IMR-90 (cell line): ENCODE data around the gene FRY. TPM values are rescaled to one million over a fixed set of nuclear protein-coding genes. Genes with fewer than 3 reads are reported as not detected.

ENCODE experiments used
- ATAC-seq: fragments of 200-7000 bp; cut with Tn5 transposase; 2 replicates; pipeline ENCODE4 v1.9.1; 2020; ENCODE audit warnings: low read depth, mild to moderate bottlenecking, moderate library complexity
- BruUV-seq: library from RNA; stranded (reverse); fragments of 400-500 nt; replicated peaks from 2 replicates; lab custom pipeline; 2021; lab: Mats Ljungman, UMichigan
- CTCF ChIA-PET: fragments of 300-600 bp; formaldehyde crosslinking; extraction: SDS; loops from one replicate; lab custom pipeline; 2021; ENCODE audit warnings: antibody characterized with exemption; lab: Yijun Ruan, JAX
- POLR2A ChIA-PET: fragments of 300-600 bp; sonication (Branson Sonifier 250); formaldehyde crosslinking; loops from one replicate; lab custom pipeline; 2022; ENCODE audit warnings: antibody characterized with exemption; ENCODE audit not compliant: unreplicated experiment; lab: Charles Lee
- DNase-seq: peaks from one replicate; pipeline ENCODE4 v3.0.0; 2013
- H2AFZ ChIP-seq: replicated peaks from 2 replicates; pipeline ENCODE3; 2013; ENCODE audit warnings: low read length, mild to moderate bottlenecking; ENCODE audit not compliant: poor library complexity
- H2AK5ac ChIP-seq: 2 replicates; pipeline ENCODE4 v1.6.1; 2013; ENCODE audit warnings: low read depth, low read length, inconsistent platforms
- H2AK9ac ChIP-seq: replicated peaks from 2 replicates; pipeline ENCODE3; 2013; ENCODE audit warnings: mild to moderate bottlenecking, low read depth, low read length, moderate library complexity; ENCODE audit not compliant: poor library complexity
- H2BK120ac ChIP-seq: 2 replicates; pipeline ENCODE4 v1.6.1; 2013; ENCODE audit warnings: low read depth, low read length, inconsistent platforms
- H2BK15ac ChIP-seq: 3 replicates; pipeline ENCODE4 v1.6.1; 2013; ENCODE audit warnings: low read depth, low read length, inconsistent platforms
- H2BK20ac ChIP-seq: 2 replicates; pipeline ENCODE4 v1.6.1; 2013; ENCODE audit warnings: low read depth, mild to moderate bottlenecking, inconsistent platforms, low read length, moderate library complexity
- H2BK5ac ChIP-seq: 2 replicates; pipeline ENCODE4 v1.6.1; 2013; ENCODE audit warnings: mild to moderate bottlenecking, low read depth, low read length, inconsistent platforms; ENCODE audit not compliant: poor library complexity, severe bottlenecking
- H3K14ac ChIP-seq: replicated peaks from 2 replicates; pipeline ENCODE4 v1.6.1; 2013; ENCODE audit warnings: low read depth, low read length, inconsistent platforms
- H3K18ac ChIP-seq: 2 replicates; pipeline ENCODE4 v1.6.1; 2013; ENCODE audit warnings: low read depth, low read length, control low read depth
- H3K23ac ChIP-seq: 2 replicates; pipeline ENCODE4 v1.6.1; 2013; ENCODE audit warnings: low read depth, low read length, inconsistent platforms
- H3K27ac ChIP-seq: 2 replicates; pipeline ENCODE4 v1.5.1; 2013; ENCODE audit warnings: mild to moderate bottlenecking, control low read depth, low read length; ENCODE audit not compliant: insufficient read depth
- H3K27me3 ChIP-seq: 2 replicates; pipeline ENCODE4 v1.6.1; 2013; ENCODE audit warnings: low read length; ENCODE audit not compliant: control insufficient read depth, insufficient read depth
- H3K36me3 ChIP-seq: 2 replicates; pipeline ENCODE4 v1.6.1; 2013; ENCODE audit warnings: low read length, mixed read lengths; ENCODE audit not compliant: control insufficient read depth, insufficient read depth
- H3K4ac ChIP-seq: 2 replicates; pipeline ENCODE4 v1.6.1; 2013; ENCODE audit warnings: low read depth, low read length, inconsistent platforms
- H3K4me1 ChIP-seq: 2 replicates; pipeline ENCODE4 v1.6.1; 2013; ENCODE audit warnings: low read length, mixed read lengths; ENCODE audit not compliant: control insufficient read depth, insufficient read depth
- H3K4me2 ChIP-seq: 2 replicates; pipeline ENCODE4 v1.6.1; 2013; ENCODE audit warnings: low read depth, mild to moderate bottlenecking, control low read depth, low read length, moderate library complexity
- H3K4me3 ChIP-seq: 2 replicates; pipeline ENCODE4 v1.5.1; 2013; ENCODE audit warnings: low read depth, mild to moderate bottlenecking, control low read depth, low read length, moderate library complexity; ENCODE audit not compliant: insufficient read depth
- H3K56ac ChIP-seq: 2 replicates; pipeline ENCODE4 v1.6.1; 2013; ENCODE audit warnings: low read length, inconsistent platforms; ENCODE audit not compliant: insufficient read depth; ENCODE audit errors: extremely low read depth
- H3K79me1 ChIP-seq, 2 experiments: 2 replicates each; pipeline ENCODE4 v1.6.1; 2013; ENCODE audit warnings: low read length in 2 of 2, inconsistent platforms in 1 of 2, low read depth in 1 of 2
- H3K9ac ChIP-seq: 2 replicates; pipeline ENCODE4 v1.6.1; 2013; ENCODE audit warnings: low read depth, low read length, control low read depth
- H3K9me1 ChIP-seq: 2 replicates; pipeline ENCODE4 v1.6.1; 2013; ENCODE audit warnings: low read length, inconsistent platforms; ENCODE audit not compliant: insufficient read depth
- H3K9me3 ChIP-seq: 2 replicates; pipeline ENCODE4 v1.6.1; 2013; ENCODE audit warnings: low read length; ENCODE audit not compliant: control insufficient read depth, insufficient read depth
- H4K20me1 ChIP-seq: 2 replicates; pipeline ENCODE4 v1.6.1; 2013; ENCODE audit warnings: low read length, inconsistent platforms; ENCODE audit not compliant: insufficient read depth
- H4K5ac ChIP-seq: 2 replicates; pipeline ENCODE4 v1.6.1; 2013; ENCODE audit warnings: mild to moderate bottlenecking, low read depth, low read length, control low read depth
- H4K8ac ChIP-seq, 2 experiments: 2 replicates each; pipeline ENCODE4 v1.6.1; 2013; ENCODE audit warnings: low read depth in 2 of 2, low read length in 2 of 2, control low read depth in 1 of 2, inconsistent platforms in 1 of 2
- H4K91ac ChIP-seq: 2 replicates; pipeline ENCODE4 v1.6.1; 2013; ENCODE audit warnings: low read depth, low read length, inconsistent platforms; ENCODE audit not compliant: insufficient read depth
- CEBPB ChIP-seq: IDR thresholded peaks from 2 replicates; pipeline ENCODE4 v1.6.1; 2012; ENCODE audit warnings: low read depth, low read length, improper control_type of control experiment
- MAFK ChIP-seq: IDR thresholded peaks from 2 replicates; pipeline ENCODE4 v1.6.1; 2012; ENCODE audit warnings: low read depth, low read length, improper control_type of control experiment
- MAZ ChIP-seq: IDR thresholded peaks from 2 replicates; pipeline ENCODE4 v1.6.1; 2012; ENCODE audit warnings: low read depth, mild to moderate bottlenecking, low read length, improper control_type of control experiment, moderate library complexity, borderline replicate concordance
- MXI1 ChIP-seq: IDR thresholded peaks from 2 replicates; pipeline ENCODE4 v1.6.1; 2012; ENCODE audit warnings: low read depth, mild to moderate bottlenecking, low read length, moderate library complexity, borderline replicate concordance
- POLR2A ChIP-seq: IDR thresholded peaks from 2 replicates; pipeline ENCODE4 v1.6.1; 2012; ENCODE audit warnings: mild to moderate bottlenecking, low read depth, low read length
- RAD21 ChIP-seq: IDR thresholded peaks from 2 replicates; pipeline ENCODE4 v1.6.1; 2012; ENCODE audit warnings: low read length, improper control_type of control experiment
- WGBS, 2 experiments: methylation state at CpG; one replicate each; pipeline versions ENCODE4 v1.1.5 to v1.1.7; 2013; ENCODE audit warnings: missing lambda C conversion rate in 2 of 2; ENCODE audit not compliant: insufficient read length in 1 of 2; ENCODE audit errors: extremely low coverage in 2 of 2; 5-methylcytosine and 5-hydroxymethylcytosine counted together
- dilution Hi-C: fragments of 300-500 bp; cut with HindIII; formaldehyde crosslinking; loops from one replicate; pipeline ENCODE4 v1.14.3; 2018; ENCODE audit warnings: low sequenced_read_pairs; ENCODE audit not compliant: unreplicated experiment
- in situ Hi-C: fragments of 300-500 bp; cut with MboI; formaldehyde crosslinking; loops from 3 replicates; pipeline ENCODE4 v1.14.3; 2019; ENCODE audit warnings: low sequenced_read_pairs, inconsistent platforms, mixed read lengths
- intact Hi-C: fragments of 100-400 bp; cut with micrococcal nuclease; formaldehyde crosslinking; loops from 2 replicates; pipeline ENCODE4 v1.10.0; 2022
- polyA plus RNA-seq, 3 experiments: library from polyadenylated mRNA; depleted of rRNA; stranded (reverse); fragments of >200 nt; gene quantifications; 2 replicates each; pipeline ENCODE4 v1.2.3, GENCODE V29; 2012; ENCODE audit warnings: low replicate concordance in 1 of 3
- total RNA-seq: library from RNA; depleted of rRNA; stranded (reverse); fragments of >200 nt; gene quantifications from 2 replicates; pipeline ENCODE4 v1.2.3, GENCODE V29; 2012

FRY gene
- total and polyA plus RNA-seq, 2 of the 4 experiments (the other 2 are of a cell fraction) = 3.0 to 4.8 TPM

DNA sequence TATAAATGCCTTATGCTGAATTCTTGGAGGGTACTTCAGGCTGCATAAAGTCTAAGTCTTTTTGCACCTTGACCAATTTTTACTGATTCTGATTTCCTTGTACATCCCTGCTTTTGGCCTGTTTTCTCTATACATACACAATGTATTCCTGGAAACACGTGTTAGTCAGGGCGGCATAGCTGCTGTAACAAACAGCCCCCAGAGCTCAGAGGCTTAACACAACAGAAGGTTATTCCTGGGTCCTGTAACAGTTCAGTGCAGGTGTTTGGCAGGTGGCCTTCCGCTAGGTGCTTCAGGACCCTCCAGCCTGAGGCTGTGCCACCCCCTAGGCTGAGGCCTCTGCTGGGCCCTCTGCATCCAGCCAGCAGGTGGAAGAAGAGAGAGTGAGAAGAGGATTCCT is 200.7 kb downstream of the FRY start:
- POLR2A ChIA-PET = no interaction called here
- WGBS, 2 experiments = no CpG with 5 or more reads among the region's 3 CpGs
- no TSS peak for BruUV-seq

More for the DNA sequence above, 200.7 kb downstream of the FRY start:
- Histone ChIP-seq H3K23ac (no peak overlapping the region), H3K56ac (no peak overlapping the region), H3K18ac (no peak overlapping the region), H2AK5ac (no peak overlapping the region), H3K14ac (no peak overlapping the region), H3K4me2 (no peak overlapping the region), H3K27ac (no peak overlapping the region), H4K91ac (no peak overlapping the region), H3K4me1 (peaks cover 7% of the 10 kb centered on the region; the same call in 1 of the 2 replicates), H2AK9ac (no peak overlapping the region), H3K36me3 (peaks cover 23% of the 10 kb centered on the region), H2BK15ac (no peak overlapping the region), H3K9ac (no peak overlapping the region), H2BK20ac (no peak overlapping the region; the same call in 1 of the 2 replicates), H4K8ac (no peak overlapping the region), H3K4ac (no peak overlapping the region), H4K20me1 (no peaks in the 10 kb centered on the region), H3K79me1 (no peaks in the 10 kb centered on the region), H2AFZ (no peak overlapping the region), H3K9me3 (no peaks in the 10 kb centered on the region), H2BK5ac (no peak overlapping the region), H4K5ac (no peak overlapping the region), H2BK120ac (no peak overlapping the region), H3K27me3 (no peaks in the 10 kb centered on the region), H3K9me1 (peaks cover 7% of the 10 kb centered on the region), H3K4me3 (no peak overlapping the region)
- DNase-seq (no peak), ATAC-seq (no peak)
- intact Hi-C loops (no loop called here), dilution Hi-C loops (no loop called here), in situ Hi-C loops (no loop called here)
- TF ChIP-seq RAD21 = no peak
- TF ChIP-seq MAFK = no peak
- no peak for TF ChIP-seq POLR2A
- TF ChIP-seq MXI1 = no peak
- TF ChIP-seq CEBPB = no peak
- no peak for TF ChIP-seq MAZ
- CTCF ChIA-PET = no interaction called here
